HepG2 (cell line): ENCODE data around the gene RCOR3. TPM values are rescaled to one million over a fixed set of nuclear protein-coding genes. Genes with fewer than 3 reads are reported as not detected.

Source experiments
- ATRX ChIP-seq: sonication (generic); formaldehyde crosslinking; IDR thresholded peaks from 2 replicates; pipeline ENCODE4 v1.4.0; 2020; ENCODE audit warnings: missing genetic modification reagents, borderline replicate concordance
- ESRRA ChIP-seq: sonication (generic); formaldehyde crosslinking; IDR thresholded peaks from 2 replicates; pipeline ENCODE4 v1.5.1; 2020; ENCODE audit warnings: mild to moderate bottlenecking, low read depth, missing genetic modification reagents
- HES4 ChIP-seq: sonication (generic); formaldehyde crosslinking; IDR thresholded peaks from 2 replicates; pipeline ENCODE4 v1.9.0; 2021; ENCODE audit warnings: mild to moderate bottlenecking, missing genetic modification reagents, borderline replicate concordance
- ISL2 ChIP-seq: sonication (generic); formaldehyde crosslinking; IDR thresholded peaks from 2 replicates; pipeline ENCODE4 v1.5.0; 2020; ENCODE audit warnings: missing genetic modification reagents
- KLF16 ChIP-seq, 2 experiments: sonication (generic) in 1 of 2; formaldehyde crosslinking in 1 of 2; IDR thresholded peaks; 2 replicates each; pipeline versions ENCODE4 v1.6.1 to v1.8.0; 2016 to 2023; ENCODE audit warnings: missing genetic modification reagents in 2 of 2, missing compliant biosample characterization in 1 of 2
- MEIS1 ChIP-seq: sonication (generic); formaldehyde crosslinking; IDR thresholded peaks from 2 replicates; pipeline ENCODE4 v1.9.0; 2021; ENCODE audit warnings: mild to moderate bottlenecking, missing genetic modification reagents, moderate library complexity, borderline replicate concordance
- PAWR ChIP-seq: sonication (generic); formaldehyde crosslinking; IDR thresholded peaks from 2 replicates; pipeline ENCODE4 v1.4.0; 2020; ENCODE audit warnings: missing genetic modification reagents, mild to moderate bottlenecking, borderline replicate concordance
- PLRG1 ChIP-seq: fragments of 450-650 bp; conservative IDR thresholded peaks from 2 replicates; pipeline ENCODE4 v1.6.1; 2016
- PTBP1 ChIP-seq: fragments of 200-400 bp; formaldehyde crosslinking; IDR thresholded peaks from 2 replicates; pipeline ENCODE4 v1.6.1; 2018; ENCODE audit warnings: low read length, low read depth; ENCODE audit not compliant: poor library complexity, severe bottlenecking
- SETDB1 ChIP-seq: sonication (generic); formaldehyde crosslinking; IDR thresholded peaks from 2 replicates; pipeline ENCODE4 v1.5.1; 2020; ENCODE audit warnings: missing genetic modification reagents, mild to moderate bottlenecking, borderline replicate concordance
- SP4 ChIP-seq: sonication (generic); formaldehyde crosslinking; IDR thresholded peaks from 2 replicates; pipeline ENCODE4 v1.8.1; 2023; ENCODE audit warnings: mild to moderate bottlenecking, missing genetic modification reagents
- SSRP1 ChIP-seq: IDR thresholded peaks from 2 replicates; pipeline ENCODE4 v1.6.1; 2016; ENCODE audit warnings: control low read depth
- TCF12 ChIP-seq, 2 experiments: fragments of 450-650 bp in 1 of 2; sonication (generic) in 1 of 2; formaldehyde crosslinking in 1 of 2; IDR thresholded peaks; 2 replicates each; pipeline versions ENCODE4 v1.6.1 to v1.8.0; 2017 to 2022; ENCODE audit warnings: antibody characterized with exemption in 1 of 2, mild to moderate bottlenecking in 1 of 2, missing genetic modification reagents in 1 of 2, moderate library complexity in 1 of 2
- U2AF1 ChIP-seq: fragments of 200-400 bp; formaldehyde crosslinking; optimal IDR thresholded peaks from 2 replicates; pipeline ENCODE3; 2017; ENCODE audit warnings: mild to moderate bottlenecking, low read depth, low read length
- ZNF225 ChIP-seq: sonication (generic); formaldehyde crosslinking; IDR thresholded peaks from 2 replicates; pipeline ENCODE4 v1.4.0; 2020; ENCODE audit warnings: mild to moderate bottlenecking, missing genetic modification reagents
- ZNF24 ChIP-seq: fragments of 450-650 bp; IDR thresholded peaks from 2 replicates; pipeline ENCODE4 v1.6.1; 2017; ENCODE audit warnings: antibody characterized with exemption, mild to moderate bottlenecking
- ZNF747 ChIP-seq: sonication (generic); formaldehyde crosslinking; IDR thresholded peaks from 2 replicates; pipeline ENCODE4 v1.8.1; 2023; ENCODE audit warnings: missing genetic modification reagents, mild to moderate bottlenecking, borderline replicate concordance
- ZSCAN30 ChIP-seq: sonication (generic); formaldehyde crosslinking; IDR thresholded peaks from 2 replicates; pipeline ENCODE4 v1.5.0; 2020; ENCODE audit warnings: mild to moderate bottlenecking, missing genetic modification reagents
- polyA plus RNA-seq, 8 experiments: library from polyadenylated mRNA; depleted of rRNA in 3 of 8; stranded (reverse) in 7 of 8; unstranded in 1 of 8; fragments of >200 nt; fragmentation: Illumina TruSeq in 4 of 8; extraction: Trizol in 4 of 8; gene quantifications; 2 replicates each; pipeline versions ENCODE4 v1.2.1 to v1.2.3, GENCODE V29; 2011 to 2016; ENCODE audit warnings: low read depth in 4 of 8, missing spikeins in 1 of 8, mixed read lengths in 1 of 8; ENCODE audit not compliant: insufficient read depth in 1 of 8
- total RNA-seq, 5 experiments: library from RNA; depleted of rRNA; stranded (reverse); fragments of >200 nt; fragmentation: Illumina TruSeq; extraction: Trizol; gene quantifications; 2 replicates each; pipeline ENCODE4 v1.2.3, GENCODE V29; 2016; ENCODE audit warnings: low read depth in 1 of 5
- TF ChIP-seq, protein P1 (sequence below): IDR thresholded peaks from 2 replicates; pipeline ENCODE4 v1.6.1; 2016; ENCODE audit warnings: missing biosample characterization, missing genetic modification reagents, low read depth
- TF ChIP-seq, protein P2 (sequence below): sonication (generic); formaldehyde crosslinking; IDR thresholded peaks from 2 replicates; pipeline ENCODE4 v1.5.0; 2020; ENCODE audit warnings: mild to moderate bottlenecking, low read depth, missing genetic modification reagents, borderline replicate concordance
- TF ChIP-seq, protein P3 (sequence below): sonication (generic); formaldehyde crosslinking; IDR thresholded peaks from 2 replicates; pipeline ENCODE4 v1.4.0; 2020; ENCODE audit warnings: missing genetic modification reagents
- TF ChIP-seq, protein P4 (sequence below): sonication (generic); formaldehyde crosslinking; IDR thresholded peaks from 2 replicates; pipeline ENCODE4 v1.8.0; 2022; ENCODE audit warnings: missing genetic modification reagents, mild to moderate bottlenecking, moderate library complexity, borderline replicate concordance
- TF ChIP-seq, protein P5 (sequence below): sonication (generic); formaldehyde crosslinking; IDR thresholded peaks from 2 replicates; pipeline ENCODE4 v1.4.0; 2020; ENCODE audit warnings: missing genetic modification reagents

The RCOR3 gene
- total and polyA plus RNA-seq, 2 of the 13 experiments (the other 11 are each of a cell fraction or from before 2014, with no cell fraction given), result 16.8 to 31.6 TPM

DNA sequence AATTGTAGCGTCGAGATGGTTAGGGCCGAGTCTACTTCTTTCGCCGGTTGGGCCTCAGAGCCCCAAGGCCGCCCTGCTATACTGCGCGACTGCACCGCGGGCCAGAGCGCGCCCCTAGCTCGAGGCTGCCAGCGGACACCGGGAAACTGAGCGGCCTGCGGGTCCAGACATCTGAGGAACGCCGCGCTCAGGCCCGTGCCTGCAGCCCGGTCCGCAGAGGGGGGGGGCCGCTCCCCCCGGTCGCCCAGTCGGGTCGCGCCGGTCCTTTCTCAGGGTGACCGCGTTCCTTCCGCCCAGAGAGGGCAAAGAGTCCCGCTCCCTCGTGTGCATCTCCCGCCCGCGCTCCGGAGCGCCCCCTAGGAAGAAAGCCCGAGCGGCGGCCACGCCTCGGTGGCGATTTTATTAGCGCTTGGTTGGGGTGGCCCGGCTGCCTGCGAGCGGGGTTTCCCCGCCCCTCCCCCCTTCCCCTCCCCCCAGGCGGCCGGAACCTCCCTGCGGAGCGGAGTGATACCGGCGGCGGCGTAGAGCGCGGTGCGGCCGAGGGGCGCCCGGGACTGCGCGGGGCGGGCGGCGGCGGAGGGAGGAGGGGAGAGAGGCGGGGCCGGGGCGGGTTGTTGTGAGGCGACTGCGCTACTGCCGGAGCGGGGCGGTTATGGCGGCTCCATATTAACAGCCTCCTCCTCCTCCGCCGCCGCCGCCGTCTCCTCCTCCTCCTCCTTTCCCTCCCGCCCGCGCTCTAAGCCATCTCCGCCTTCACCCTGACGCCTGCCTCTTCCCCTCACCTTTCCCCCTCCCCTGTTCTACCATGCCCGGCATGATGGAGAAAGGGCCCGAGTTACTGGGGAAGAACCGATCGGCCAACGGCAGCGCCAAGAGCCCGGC lies at the start of gene RCOR3 (continued):
- no peak for TF ChIP-seq ATRX (CRISPR knock-in tag)
- peak; percentile 83; the same call in 1 of the 2 replicates for TF ChIP-seq MEIS1 (CRISPR knock-in tag)
- TF ChIP-seq ESRRA (CRISPR knock-in tag), result peak; percentile 66; the same call in 1 of the 2 replicates
- peak; percentile 89 for TF ChIP-seq ZNF225
- TF ChIP-seq PTBP1, result peak; percentile 74
- TF ChIP-seq ZSCAN30, result no peak; the same call in 1 of the 2 replicates
- peak in 1 of 2 experiments; percentile 86; a peak in 2 of 4 replicates for TF ChIP-seq KLF16 (CRISPR knock-in tag; IDR thresholded peaks at IDR 0.05)
- TF ChIP-seq TCF12 (IDR thresholded peaks at IDR 0.05), result no peak
- peak; percentile 80 for TF ChIP-seq TCF12 (CRISPR knock-in tag; IDR thresholded peaks at IDR 0.05)
- TF ChIP-seq SP4 (CRISPR knock-in tag), result peak; percentile 60; the same call in 1 of the 2 replicates
- TF ChIP-seq, protein P1, sequence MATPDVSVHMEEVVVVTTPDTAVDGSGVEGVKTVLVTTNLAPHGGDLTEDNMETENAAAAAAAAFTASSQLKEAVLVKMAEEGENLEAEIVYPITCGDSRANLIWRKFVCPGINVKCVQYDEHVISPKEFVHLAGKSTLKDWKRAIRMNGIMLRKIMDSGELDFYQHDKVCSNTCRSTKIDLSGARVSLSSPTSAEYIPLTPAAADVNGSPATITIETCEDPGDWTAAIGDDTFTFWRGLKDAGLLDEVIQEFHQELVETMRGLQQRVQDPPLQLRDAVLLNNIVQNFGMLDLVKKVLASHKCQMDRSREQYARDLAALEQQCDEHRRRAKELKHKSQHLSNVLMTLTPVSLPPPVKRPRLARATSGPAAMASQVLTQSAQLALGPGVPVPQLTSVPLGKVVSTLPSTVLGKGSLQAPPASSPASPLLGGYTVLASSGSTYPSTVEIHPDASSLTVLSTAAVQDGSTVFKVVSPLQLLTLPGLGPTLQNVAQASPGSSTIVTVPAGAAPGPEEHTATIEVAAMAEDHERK (CRISPR knock-in tag), result peak; percentile 32; the same call in 1 of the 2 replicates
- TF ChIP-seq, protein P2, sequence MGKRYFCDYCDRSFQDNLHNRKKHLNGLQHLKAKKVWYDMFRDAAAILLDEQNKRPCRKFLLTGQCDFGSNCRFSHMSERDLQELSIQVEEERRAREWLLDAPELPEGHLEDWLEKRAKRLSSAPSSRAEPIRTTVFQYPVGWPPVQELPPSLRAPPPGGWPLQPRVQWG (CRISPR knock-in tag), result no peak
- TF ChIP-seq, protein P3, sequence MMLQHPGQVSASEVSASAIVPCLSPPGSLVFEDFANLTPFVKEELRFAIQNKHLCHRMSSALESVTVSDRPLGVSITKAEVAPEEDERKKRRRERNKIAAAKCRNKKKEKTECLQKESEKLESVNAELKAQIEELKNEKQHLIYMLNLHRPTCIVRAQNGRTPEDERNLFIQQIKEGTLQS (CRISPR knock-in tag), result no peak
- 0 out of 2 replicates have a peak, but pooled peaks have one; percentile 48 for TF ChIP-seq PAWR (CRISPR knock-in tag)
- TF ChIP-seq, protein P4, sequence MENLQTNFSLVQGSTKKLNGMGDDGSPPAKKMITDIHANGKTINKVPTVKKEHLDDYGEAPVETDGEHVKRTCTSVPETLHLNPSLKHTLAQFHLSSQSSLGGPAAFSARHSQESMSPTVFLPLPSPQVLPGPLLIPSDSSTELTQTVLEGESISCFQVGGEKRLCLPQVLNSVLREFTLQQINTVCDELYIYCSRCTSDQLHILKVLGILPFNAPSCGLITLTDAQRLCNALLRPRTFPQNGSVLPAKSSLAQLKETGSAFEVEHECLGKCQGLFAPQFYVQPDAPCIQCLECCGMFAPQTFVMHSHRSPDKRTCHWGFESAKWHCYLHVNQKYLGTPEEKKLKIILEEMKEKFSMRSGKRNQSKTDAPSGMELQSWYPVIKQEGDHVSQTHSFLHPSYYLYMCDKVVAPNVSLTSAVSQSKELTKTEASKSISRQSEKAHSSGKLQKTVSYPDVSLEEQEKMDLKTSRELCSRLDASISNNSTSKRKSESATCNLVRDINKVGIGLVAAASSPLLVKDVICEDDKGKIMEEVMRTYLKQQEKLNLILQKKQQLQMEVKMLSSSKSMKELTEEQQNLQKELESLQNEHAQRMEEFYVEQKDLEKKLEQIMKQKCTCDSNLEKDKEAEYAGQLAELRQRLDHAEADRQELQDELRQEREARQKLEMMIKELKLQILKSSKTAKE (CRISPR knock-in tag), result peak; percentile 83
- TF ChIP-seq, protein P5, sequence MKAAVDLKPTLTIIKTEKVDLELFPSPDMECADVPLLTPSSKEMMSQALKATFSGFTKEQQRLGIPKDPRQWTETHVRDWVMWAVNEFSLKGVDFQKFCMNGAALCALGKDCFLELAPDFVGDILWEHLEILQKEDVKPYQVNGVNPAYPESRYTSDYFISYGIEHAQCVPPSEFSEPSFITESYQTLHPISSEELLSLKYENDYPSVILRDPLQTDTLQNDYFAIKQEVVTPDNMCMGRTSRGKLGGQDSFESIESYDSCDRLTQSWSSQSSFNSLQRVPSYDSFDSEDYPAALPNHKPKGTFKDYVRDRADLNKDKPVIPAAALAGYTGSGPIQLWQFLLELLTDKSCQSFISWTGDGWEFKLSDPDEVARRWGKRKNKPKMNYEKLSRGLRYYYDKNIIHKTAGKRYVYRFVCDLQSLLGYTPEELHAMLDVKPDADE (CRISPR knock-in tag), result no peak
- TF ChIP-seq SETDB1, result no peak
- no peak for TF ChIP-seq ZNF24
- no peak for TF ChIP-seq PLRG1
- TF ChIP-seq SSRP1 (CRISPR knock-in tag), result peak; percentile 85; the same call in 1 of the 2 replicates
- peak; percentile 63; the same call in 1 of the 2 replicates for TF ChIP-seq ZNF747
- peak; percentile 7 for TF ChIP-seq HES4 (CRISPR knock-in tag)
- peak; percentile 40 for TF ChIP-seq ISL2 (CRISPR knock-in tag)
- peak; percentile 79 for TF ChIP-seq U2AF1
